Measurements from ENCODE around the gene MYL7. TPM values are rescaled to one million over a fixed set of nuclear protein-coding genes. Genes with fewer than 3 reads are reported as not detected.

The MYL7 gene
- total and polyA plus RNA-seq, 2 donors (not counting 1 experiment from before 2014, with no cell fraction given) = not detected

- H3K4me3 ChIP-seq (replicated peaks in 1 of 4; ENCODE audit: control extremely low read depth in 1 of 4, insufficient read depth in 1 of 4, low read depth in 3 of 4, low read length in 4 of 4) = no peak within 1 kb of the TSS
- H3K9me3 ChIP-seq (ENCODE audit: control insufficient read depth, insufficient read depth, low read depth, low read length) = no peaks in the 10 kb centered on the region
- no peaks in the 10 kb centered on the region for H4K20me1 ChIP-seq (ENCODE audit: control insufficient read depth, extremely low read depth, insufficient read depth, low read length)
- peaks cover 9% of the 10 kb centered on the region for H3K27me3 ChIP-seq (ENCODE audit: control insufficient read depth, insufficient read depth, low read length)
- no peak for TF ChIP-seq CTCF (conservative IDR thresholded peaks at IDR 0.05 in 1 of 2, IDR thresholded peaks at IDR 0.05 in 1 of 2; ENCODE audit: low read depth in 1 of 2, low read length in 2 of 2)
- no peak for TF ChIP-seq EZH2 (IDR thresholded peaks at IDR 0.05; ENCODE audit: low read length, missing control alignments)
- no peaks in the 10 kb centered on the region for H3K36me3 ChIP-seq (ENCODE audit: control insufficient read depth, insufficient read depth, low read length)
- no peak within 1 kb of the TSS for H3K27ac ChIP-seq (ENCODE audit: insufficient read depth, low read length)
- no peak within 1 kb of the TSS for H3K9ac ChIP-seq (ENCODE audit: insufficient read depth, low read length)
- H2AFZ ChIP-seq (ENCODE audit: low read length) = no peak within 1 kb of the TSS
- no peak within 1 kb of the TSS for H3K4me2 ChIP-seq (ENCODE audit: extremely low read depth, insufficient read depth, low read length)
- DNase-seq (ENCODE audit: low read depth in 2 of 2) = no peak
- H3K79me2 ChIP-seq (ENCODE audit: control insufficient read depth, insufficient read depth, low read length) = no peaks in the 10 kb centered on the region
- H3K4me1 ChIP-seq (ENCODE audit: control insufficient read depth, extremely low read depth, insufficient read depth, low read length) = peaks cover 4% of the 10 kb centered on the region
Observed at GRCh38 chr7:44189286-44189992, 48.3 kb upstream of the MYL7 start, which contains the start of gene GCK. Gene GCK (minus strand): TSS chr7:44189439. CDS start chr7:44188953, 486 bp downstream.

GRCh38 chr7:44188480-44189225, 47.5 kb upstream of the MYL7 start:
- no peak for DNase-seq (ENCODE audit: low read depth in 2 of 2)
- no peak overlapping the region for H3K9ac ChIP-seq (ENCODE audit: insufficient read depth, low read length)
- H3K27ac ChIP-seq (ENCODE audit: insufficient read depth, low read length) = no peak overlapping the region
- no peaks in the 10 kb centered on the region for H3K79me2 ChIP-seq (ENCODE audit: control insufficient read depth, insufficient read depth, low read length)
- no peak for TF ChIP-seq EZH2 (IDR thresholded peaks at IDR 0.05; ENCODE audit: low read length, missing control alignments)
- TF ChIP-seq CTCF (conservative IDR thresholded peaks at IDR 0.05 in 1 of 2, IDR thresholded peaks at IDR 0.05 in 1 of 2; ENCODE audit: low read depth in 1 of 2, low read length in 2 of 2) = no peak
- no peaks in the 10 kb centered on the region for H3K9me3 ChIP-seq (ENCODE audit: control insufficient read depth, insufficient read depth, low read depth, low read length)
- H3K4me3 ChIP-seq (replicated peaks in 1 of 4; ENCODE audit: control extremely low read depth in 1 of 4, insufficient read depth in 1 of 4, low read depth in 3 of 4, low read length in 4 of 4) = no peak overlapping the region
- H3K27me3 ChIP-seq (ENCODE audit: control insufficient read depth, insufficient read depth, low read length) = peaks cover 9% of the 10 kb centered on the region
- H4K20me1 ChIP-seq (ENCODE audit: control insufficient read depth, extremely low read depth, insufficient read depth, low read length) = no peaks in the 10 kb centered on the region
- no peak overlapping the region for H3K4me2 ChIP-seq (ENCODE audit: extremely low read depth, insufficient read depth, low read length)
- no peaks in the 10 kb centered on the region for H3K36me3 ChIP-seq (ENCODE audit: control insufficient read depth, insufficient read depth, low read length)
- peaks cover 4% of the 10 kb centered on the region for H3K4me1 ChIP-seq (ENCODE audit: control insufficient read depth, extremely low read depth, insufficient read depth, low read length)
- H2AFZ ChIP-seq (ENCODE audit: low read length) = no peak overlapping the region

- Histone ChIP-seq H3K27ac (ENCODE audit: insufficient read depth, low read length) (no peak overlapping the region), H3K79me2 (ENCODE audit: control insufficient read depth, insufficient read depth, low read length) (no peaks in the 10 kb centered on the region), H2AFZ (ENCODE audit: low read length) (no peak overlapping the region), H3K4me2 (ENCODE audit: extremely low read depth, insufficient read depth, low read length) (no peak overlapping the region), H3K27me3 (ENCODE audit: control insufficient read depth, insufficient read depth, low read length) (peaks cover 8% of the 10 kb centered on the region), H3K36me3 (ENCODE audit: control insufficient read depth, insufficient read depth, low read length) (no peaks in the 10 kb centered on the region), H3K4me3 (replicated peaks in 1 of 4; ENCODE audit: control extremely low read depth in 1 of 4, insufficient read depth in 1 of 4, low read depth in 3 of 4, low read length in 4 of 4) (no peak overlapping the region), H3K9ac (ENCODE audit: insufficient read depth, low read length) (no peak overlapping the region), H3K4me1 (ENCODE audit: control insufficient read depth, extremely low read depth, insufficient read depth, low read length) (peaks cover 4% of the 10 kb centered on the region), H3K9me3 (ENCODE audit: control insufficient read depth, insufficient read depth, low read depth, low read length) (no peaks in the 10 kb centered on the region), H4K20me1 (ENCODE audit: control insufficient read depth, extremely low read depth, insufficient read depth, low read length) (no peaks in the 10 kb centered on the region)
- no peak for DNase-seq (ENCODE audit: low read depth in 2 of 2)
- TF ChIP-seq CTCF (conservative IDR thresholded peaks at IDR 0.05 in 1 of 2, IDR thresholded peaks at IDR 0.05 in 1 of 2; ENCODE audit: low read depth in 1 of 2, low read length in 2 of 2) (no peak), EZH2 (IDR thresholded peaks at IDR 0.05; ENCODE audit: low read length, missing control alignments) (no peak)
Observed at GRCh38 chr7:44187636-44188416, 46.7 kb upstream of the MYL7 start.

Data from fibroblast of lung (primary cell).